Kidney (tissue), 14 donors: Measurements from ENCODE around the gene SCAMP5. TPM values are rescaled to one million over a fixed set of nuclear protein-coding genes. Genes with fewer than 3 reads are reported as not detected.
A peak's percentile ranks its signal among the peaks of the same experiment; 100 is the strongest.

Experiments
- DNase-seq, 5 donors: peaks; one replicate each; pipeline ENCODE4 v3.0.0-alpha.2; 2013 to 2020
- FAIRE-seq: peaks from 2 replicates; lab custom pipeline; 2012; peaks lifted over from hg19 to GRCh38; lab: Jason Lieb, UNC
- H3K27ac ChIP-seq, 2 donors: one replicate each; pipeline ENCODE4 v1.7.0; 2013; ENCODE audit warnings: low read depth in 2 of 2, low read length in 2 of 2, inconsistent platforms in 1 of 2
- H3K27me3 ChIP-seq: one replicate; pipeline ENCODE4 v1.7.1; 2013; ENCODE audit warnings: low read length, inconsistent platforms; ENCODE audit not compliant: control insufficient read depth, insufficient read depth
- H3K36me3 ChIP-seq, 3 donors: one replicate each; pipeline versions ENCODE4 v1.7.0 to v1.7.1; 2013; ENCODE audit warnings: low read length in 3 of 3, control low read depth in 1 of 3, inconsistent platforms in 1 of 3; ENCODE audit not compliant: insufficient read depth in 3 of 3, control insufficient read depth in 2 of 3
- H3K4me1 ChIP-seq, 3 donors: one replicate each; pipeline versions ENCODE4 v1.7.0 to v1.7.1; 2013; ENCODE audit warnings: low read length in 3 of 3, inconsistent platforms in 1 of 3, low read depth in 1 of 3; ENCODE audit not compliant: control insufficient read depth in 2 of 3, insufficient read depth in 2 of 3
- H3K4me3 ChIP-seq, 3 donors: one replicate each; pipeline versions ENCODE4 v1.7.0 to v1.8.1; 2013; ENCODE audit warnings: low read length in 3 of 3, control low read depth in 1 of 3, inconsistent platforms in 1 of 3
- H3K9ac ChIP-seq, 3 donors: one replicate each; pipeline versions ENCODE4 v1.7.0 to v1.7.1; 2013; ENCODE audit warnings: low read length in 3 of 3, control low read depth in 1 of 3, inconsistent platforms in 1 of 3
- H3K9me3 ChIP-seq, 3 donors: one replicate each; pipeline versions ENCODE4 v1.7.0 to v1.7.1; 2013; ENCODE audit warnings: low read length in 3 of 3, control low read depth in 1 of 3, inconsistent platforms in 1 of 3; ENCODE audit not compliant: control insufficient read depth in 2 of 3, insufficient read depth in 1 of 3
- intact Hi-C: fragments of 100-400 bp; cut with DNase I; formaldehyde crosslinking; loops from one replicate; pipeline ENCODE4 v1.11.1; 2022
- polyA plus RNA-seq: library from polyadenylated mRNA; stranded (reverse); fragments of 350-450 nt; fragmentation: Illumina TruSeq; extraction: RNeasy Lipid Tissue Mini Kit (QIAGEN cat#74804); gene quantifications from one replicate; pipeline ENCODE4 v1.2.3, GENCODE V29; 2014; ENCODE audit warnings: low read depth, low replicate concordance; ENCODE audit not compliant: insufficient read depth
- total RNA-seq: library from RNA; stranded (reverse); fragmentation: NEBNext Ultra II Directional; extraction: Animal tissue kit (Norgen Biotek cat#: 25700); gene quantifications from one replicate; pipeline ENCODE4 v1.2.1, GENCODE V29; 2021
- TF ChIP-seq, protein P1 (sequence below): IDR thresholded peaks from 3 replicates; pipeline ENCODE4 v1.5.1; 2012; ENCODE audit warnings: mild to moderate bottlenecking, moderate library complexity, borderline replicate concordance; ENCODE audit not compliant: insufficient read depth; ENCODE audit errors: extremely low read depth
- donor health status: control.
- donor health status: control.
- donor health status: control.
- donor health status: control.
- donor health status: control.
- donor health status: DM: yes; HTN: yes; CAD: no.
- donor health status: Normal renal cell carcinoma (clear cell type).

SCAMP5 gene
- total and polyA plus RNA-seq, 2 donors from 2014 or later: 13.4 to 29.5 TPM

- Histone ChIP-seq H3K4me3 (no peak overlapping the region), H3K4me1 (peaks cover 0 to 8% (median 6%) of the 10 kb centered on the region in 3 donors), H3K36me3 (no peaks in the 10 kb centered on the region), H3K27ac (no peak overlapping the region), H3K9me3 (no peaks in the 10 kb centered on the region), H3K27me3 (no peaks in the 10 kb centered on the region), H3K9ac (no peak overlapping the region)
- FAIRE-seq (no peak), DNase-seq (peak in 1 of 5 donors; percentile 5)
- TF ChIP-seq, protein P1, sequence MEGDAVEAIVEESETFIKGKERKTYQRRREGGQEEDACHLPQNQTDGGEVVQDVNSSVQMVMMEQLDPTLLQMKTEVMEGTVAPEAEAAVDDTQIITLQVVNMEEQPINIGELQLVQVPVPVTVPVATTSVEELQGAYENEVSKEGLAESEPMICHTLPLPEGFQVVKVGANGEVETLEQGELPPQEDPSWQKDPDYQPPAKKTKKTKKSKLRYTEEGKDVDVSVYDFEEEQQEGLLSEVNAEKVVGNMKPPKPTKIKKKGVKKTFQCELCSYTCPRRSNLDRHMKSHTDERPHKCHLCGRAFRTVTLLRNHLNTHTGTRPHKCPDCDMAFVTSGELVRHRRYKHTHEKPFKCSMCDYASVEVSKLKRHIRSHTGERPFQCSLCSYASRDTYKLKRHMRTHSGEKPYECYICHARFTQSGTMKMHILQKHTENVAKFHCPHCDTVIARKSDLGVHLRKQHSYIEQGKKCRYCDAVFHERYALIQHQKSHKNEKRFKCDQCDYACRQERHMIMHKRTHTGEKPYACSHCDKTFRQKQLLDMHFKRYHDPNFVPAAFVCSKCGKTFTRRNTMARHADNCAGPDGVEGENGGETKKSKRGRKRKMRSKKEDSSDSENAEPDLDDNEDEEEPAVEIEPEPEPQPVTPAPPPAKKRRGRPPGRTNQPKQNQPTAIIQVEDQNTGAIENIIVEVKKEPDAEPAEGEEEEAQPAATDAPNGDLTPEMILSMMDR: no peak
- intact Hi-C loops: no loop called here
Measured at GRCh38 chr15:75061272-75061671, 65.9 kb downstream of the SCAMP5 start.

- H3K27me3 ChIP-seq: no peaks in the 10 kb centered on the region
- intact Hi-C loops: no loop called here
- no peak for DNase-seq
- peaks cover 0 to 8% (median 6%) of the 10 kb centered on the region in 3 donors for H3K4me1 ChIP-seq
- H3K4me3 ChIP-seq: no peak overlapping the region
- FAIRE-seq: no peak
- no peaks in the 10 kb centered on the region for H3K9me3 ChIP-seq
- no peak overlapping the region for H3K27ac ChIP-seq
- no peak overlapping the region for H3K9ac ChIP-seq
- H3K36me3 ChIP-seq: no peaks in the 10 kb centered on the region
- TF ChIP-seq, protein P1: no peak
Measured at GRCh38 chr15:75062706-75063105, 67.3 kb downstream of the SCAMP5 start.

DNA sequence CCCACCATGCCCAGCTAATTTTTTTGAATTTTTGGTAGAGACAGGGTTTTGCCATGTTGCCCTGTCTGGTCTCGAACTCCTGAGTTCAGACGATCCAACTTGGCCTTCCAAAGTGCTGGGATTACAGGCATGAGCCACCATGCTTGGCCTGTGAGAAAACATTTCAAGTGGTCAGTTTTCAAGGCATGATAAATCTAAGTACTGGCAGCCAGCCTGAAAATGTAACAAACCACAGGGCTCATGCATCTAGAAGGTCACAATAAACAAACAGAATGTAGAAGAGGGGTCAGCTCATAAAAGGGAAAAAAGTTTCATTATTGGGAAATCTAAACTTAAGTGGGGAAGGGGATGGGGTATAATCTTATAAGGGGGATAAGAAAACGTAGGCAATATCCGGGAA, 68.0 kb downstream of the SCAMP5 start:
- Histone ChIP-seq H3K9me3 (no peaks in the 10 kb centered on the region), H3K36me3 (no peaks in the 10 kb centered on the region), H3K4me1 (peaks cover 0 to 8% (median 6%) of the 10 kb centered on the region in 3 donors), H3K27me3 (no peaks in the 10 kb centered on the region), H3K27ac (no peak overlapping the region), H3K9ac (no peak overlapping the region), H3K4me3 (no peak overlapping the region)
- DNase-seq: peak in 2 of 5 donors; percentile 8 to 45
- intact Hi-C loops: no loop called here
- TF ChIP-seq, protein P1: no peak
- no peak for FAIRE-seq

GRCh38 chr15:75063889-75064288, 68.5 kb downstream of the SCAMP5 start:
- DNase-seq (no peak), FAIRE-seq (no peak)
- no peak overlapping the region for H3K4me3 ChIP-seq
- H3K27me3 ChIP-seq: no peaks in the 10 kb centered on the region
- H3K9ac ChIP-seq: no peak overlapping the region
- H3K4me1 ChIP-seq: peaks cover 0 to 8% (median 6%) of the 10 kb centered on the region in 3 donors
- H3K36me3 ChIP-seq: no peaks in the 10 kb centered on the region
- no peaks in the 10 kb centered on the region for H3K9me3 ChIP-seq
- intact Hi-C loops: no loop called here
- TF ChIP-seq, protein P1: no peak
- H3K27ac ChIP-seq: no peak overlapping the region
